ENCODE results near the gene PTPN2.

GRCh38 chr18:12882453-12883371 lies 1.3 kb downstream of the PTPN2 start:
- TF ChIP-seq SRSF1 (IDR thresholded peaks at IDR 0.05; ENCODE audit: low read depth, low read length) (no peak), CTCF (IDR thresholded peaks at IDR 0.05 in 2 of 3, conservative IDR thresholded peaks at IDR 0.05 in 1 of 3; ENCODE audit: insufficient read depth in 2 of 3, low read depth in 1 of 3, low read length in 3 of 3) (no peak), E2F8 (IDR thresholded peaks at IDR 0.05; ENCODE audit: low read depth, partially characterized antibody) (no peak), REST (IDR thresholded peaks at IDR 0.05; ENCODE audit: borderline replicate concordance) (no peak), REST (CRISPR knock-in tag; IDR thresholded peaks at IDR 0.05; ENCODE audit: low read depth) (no peak), KDM5B (IDR thresholded peaks at IDR 0.05; ENCODE audit: insufficient replicate concordance, low read depth, low read length) (no peak)

All from K562 (cell line).